GM18867 (cell line): ENCODE data around the gene UBE3C.
"Not testable (repeated sequence)": the region's sequence is repeated elsewhere in the genome, so short reads cannot be mapped to it uniquely, and the experiment has no call there.

Experiments
- ATAC-seq: cut with Tn5 transposase; IDR thresholded peaks from one replicate; pipeline ENCODE4 v1.9.1; 2021; ENCODE audit warnings: mild to moderate bottlenecking, moderate library complexity; ENCODE audit not compliant: unreplicated experiment

UBE3C gene

DNA sequence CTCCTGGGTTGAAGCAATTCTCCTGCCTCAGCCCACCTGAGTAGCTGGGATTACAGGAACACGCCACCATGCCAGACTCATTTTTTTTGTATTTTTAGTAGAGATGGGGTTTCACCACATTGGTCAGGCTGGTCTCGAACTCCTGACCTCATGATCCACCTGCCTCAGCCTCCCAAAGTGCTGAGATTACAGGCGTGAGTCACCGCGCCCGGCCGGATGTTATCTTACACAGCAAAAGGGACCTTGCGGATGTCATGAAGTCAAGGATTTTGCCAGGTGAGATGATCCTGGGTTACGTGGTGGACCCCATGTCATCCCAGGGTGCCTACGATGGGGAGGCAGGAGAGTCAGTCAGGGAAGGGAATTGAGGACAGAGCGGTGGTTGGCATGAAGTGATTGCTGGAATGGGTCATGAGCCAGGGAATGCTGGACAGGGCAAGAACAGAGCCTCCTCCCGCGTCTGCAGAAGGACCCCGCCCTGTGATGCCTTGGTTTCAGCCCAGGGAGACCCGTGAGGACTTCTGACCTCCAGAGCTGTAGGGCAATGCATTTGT lies 8.7 kb upstream of the UBE3C start:
- no peak for ATAC-seq

DNA sequence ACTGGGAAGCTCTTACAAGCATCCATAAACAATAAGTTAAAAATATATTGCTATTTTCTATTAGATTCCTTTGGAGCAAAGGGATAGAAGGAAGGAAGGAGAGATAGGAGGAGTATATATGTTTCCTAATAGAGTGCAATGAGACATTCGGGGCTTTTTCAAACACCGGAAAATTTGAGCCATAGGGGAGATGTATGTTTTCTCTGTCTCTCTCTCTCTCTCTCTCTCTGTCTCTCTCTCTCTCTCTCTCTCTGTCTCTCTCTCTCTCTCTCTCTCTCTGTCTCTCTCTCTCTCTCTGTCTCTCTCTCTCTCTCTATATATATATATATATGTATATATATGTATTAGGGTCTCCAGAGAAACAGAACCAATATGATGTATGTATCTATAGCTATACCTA lies 7.9 kb upstream of the UBE3C start:
- not testable (repeated sequence) for ATAC-seq

DNA sequence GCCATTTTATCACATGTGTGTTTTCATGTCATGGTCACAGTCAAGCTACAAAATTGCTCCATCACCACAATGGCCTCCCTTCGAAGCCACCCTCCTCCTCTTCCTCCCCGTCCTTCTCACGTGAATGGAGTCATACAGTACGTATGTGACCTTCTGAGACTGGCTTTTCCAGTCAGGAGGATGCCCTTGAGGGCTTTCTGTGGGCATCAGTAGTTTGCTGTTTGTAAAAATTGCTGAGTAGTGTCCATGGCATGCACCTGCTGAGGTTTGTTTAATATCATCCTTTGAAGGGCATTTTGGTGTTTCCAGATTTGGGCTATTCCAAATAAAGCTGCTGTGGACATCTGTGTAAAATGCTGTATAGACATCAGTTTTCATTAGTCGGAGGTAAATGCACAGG lies 5.9 kb upstream of the UBE3C start:
- ATAC-seq, result no peak

DNA sequence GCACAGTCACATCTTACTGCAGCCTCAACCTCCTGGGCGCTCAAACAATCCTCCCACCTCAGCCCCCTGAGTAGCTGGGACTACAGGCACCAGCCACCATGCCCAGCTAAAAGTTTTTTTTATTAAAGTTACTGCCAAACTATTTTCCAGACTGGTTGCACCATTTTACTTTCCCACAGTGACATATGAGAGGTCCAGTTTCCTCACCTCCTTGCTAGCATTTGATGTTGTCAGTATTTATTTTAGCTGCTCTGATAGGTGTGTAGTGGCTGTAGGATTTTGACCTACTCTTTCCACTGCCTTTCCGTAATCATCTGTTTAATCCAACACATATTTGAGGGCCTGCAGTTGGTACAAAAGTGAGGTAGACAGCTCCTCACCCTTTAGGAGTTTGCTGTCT lies 5.4 kb upstream of the UBE3C start:
- no peak for ATAC-seq

DNA sequence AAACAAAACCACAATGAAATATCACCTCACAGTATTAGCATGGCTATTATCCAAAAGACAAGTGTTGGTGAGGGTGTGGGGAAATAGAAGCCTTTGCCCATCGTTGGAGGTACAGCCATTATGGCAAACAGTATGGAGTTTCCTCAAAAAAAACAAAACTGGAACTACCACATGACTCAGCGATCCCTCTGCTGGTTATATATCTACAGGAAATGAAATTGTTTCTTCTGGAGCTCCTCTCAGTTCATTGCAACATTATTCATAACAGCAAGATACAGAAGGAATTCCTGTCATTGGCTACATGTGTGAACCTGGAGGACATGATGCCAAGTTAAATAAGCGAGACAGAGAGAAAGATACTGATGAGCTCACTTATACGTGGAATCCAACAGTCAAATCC lies 2.4 kb upstream of the UBE3C start:
- no peak for ATAC-seq

DNA sequence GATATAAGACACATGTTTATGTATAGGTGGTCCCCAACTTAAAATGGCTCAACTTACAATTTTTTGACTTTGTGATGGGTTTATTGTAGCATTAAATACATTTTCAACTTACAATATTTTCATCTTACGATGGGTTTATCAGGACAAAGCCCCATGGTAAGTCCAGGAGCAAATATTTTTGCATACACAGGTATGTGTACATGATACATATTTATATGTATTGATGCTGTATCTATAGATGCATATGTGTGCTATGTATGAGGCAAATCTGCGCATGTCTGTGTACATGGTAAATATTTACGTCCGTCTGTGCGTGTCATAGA lies 664 bp upstream of the UBE3C start:
- no peak for ATAC-seq

DNA sequence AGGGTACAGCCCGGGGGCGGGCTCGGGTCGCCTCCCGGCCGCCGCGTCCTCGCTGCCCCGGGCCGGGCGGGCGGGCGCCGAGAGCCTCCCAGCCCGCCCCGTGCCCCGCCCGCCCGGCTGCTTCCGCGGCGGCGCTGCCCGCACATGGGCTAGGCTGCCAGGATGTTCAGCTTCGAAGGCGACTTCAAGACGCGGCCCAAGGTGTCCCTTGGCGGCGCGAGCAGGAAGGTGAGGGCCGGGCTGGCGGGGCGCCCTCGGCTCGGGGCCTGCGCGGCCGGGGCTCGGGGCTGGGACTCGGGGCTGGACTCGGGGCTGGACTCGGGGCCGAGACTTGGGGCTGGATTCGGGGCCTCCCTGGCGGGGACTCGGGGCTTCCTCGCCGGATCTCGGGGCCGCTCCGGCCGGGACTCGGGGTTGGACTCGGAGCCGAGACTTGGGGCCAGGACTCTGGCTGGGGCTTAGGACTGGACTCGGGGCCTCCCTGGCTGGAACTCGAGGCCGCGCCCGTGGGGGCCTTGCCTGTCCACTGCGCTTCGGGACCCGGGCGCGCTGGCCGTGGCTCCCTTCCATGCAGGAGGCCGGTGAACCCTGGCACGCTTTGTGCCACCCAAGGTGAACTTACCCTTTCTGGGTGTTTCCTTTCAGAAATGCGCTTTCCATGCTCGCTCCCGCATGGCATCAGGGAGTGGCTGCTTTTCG lies 534 bp downstream of the UBE3C start:
- ATAC-seq, result peak; percentile 56

DNA sequence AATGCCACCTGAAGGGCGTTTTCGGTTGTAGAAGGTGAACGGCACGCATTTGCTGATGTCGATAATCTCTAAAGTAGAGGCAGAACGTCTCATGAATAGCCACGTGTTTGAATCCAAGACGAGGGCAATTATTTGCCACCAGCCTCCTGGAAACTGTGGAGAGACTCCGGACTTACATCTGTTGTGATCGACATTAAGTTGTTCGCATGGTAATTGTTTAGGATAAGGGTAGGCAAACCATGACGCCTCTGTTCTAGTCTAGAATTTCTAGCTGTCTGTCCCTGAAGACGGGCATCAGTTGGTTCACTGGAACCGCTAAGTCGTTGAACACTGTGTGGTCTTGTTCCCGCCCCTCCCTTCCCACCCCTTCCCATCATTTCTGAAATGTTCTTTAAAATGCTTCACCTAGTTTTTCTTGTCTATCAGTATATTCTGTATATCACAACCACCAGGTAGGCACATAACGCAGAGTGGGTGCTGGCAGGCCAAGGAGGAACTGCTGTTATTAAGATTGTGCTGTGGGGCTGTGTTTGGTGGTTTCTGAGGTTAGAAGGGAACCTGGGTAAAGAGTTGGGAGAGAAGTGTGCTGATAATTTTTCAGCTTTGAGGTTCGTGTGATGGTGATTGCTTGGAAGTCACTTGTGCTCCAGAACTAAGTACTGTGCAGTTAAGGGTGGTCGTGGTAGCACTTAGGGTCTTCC lies 1.2 kb downstream of the UBE3C start:
- ATAC-seq, result no peak

DNA sequence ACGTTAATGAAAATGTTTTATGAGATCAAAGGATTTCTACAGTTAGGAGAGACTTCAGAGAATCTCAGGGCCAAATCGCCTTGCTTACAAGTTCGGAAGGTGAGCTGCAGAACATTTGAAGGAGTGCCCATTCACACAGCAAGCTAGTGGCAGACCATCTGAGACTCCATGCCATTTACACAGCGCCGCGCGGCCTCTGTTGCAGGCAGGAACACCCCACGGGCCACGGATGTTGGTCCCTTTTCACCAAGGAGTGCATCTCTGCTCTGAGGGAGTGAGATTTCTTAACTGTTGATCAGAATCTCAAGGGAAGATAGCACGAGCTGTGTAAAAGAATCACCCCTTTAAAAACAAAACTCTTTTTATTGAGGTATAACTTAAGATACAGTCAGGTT lies 1.8 kb downstream of the UBE3C start:
- ATAC-seq, result no peak

DNA sequence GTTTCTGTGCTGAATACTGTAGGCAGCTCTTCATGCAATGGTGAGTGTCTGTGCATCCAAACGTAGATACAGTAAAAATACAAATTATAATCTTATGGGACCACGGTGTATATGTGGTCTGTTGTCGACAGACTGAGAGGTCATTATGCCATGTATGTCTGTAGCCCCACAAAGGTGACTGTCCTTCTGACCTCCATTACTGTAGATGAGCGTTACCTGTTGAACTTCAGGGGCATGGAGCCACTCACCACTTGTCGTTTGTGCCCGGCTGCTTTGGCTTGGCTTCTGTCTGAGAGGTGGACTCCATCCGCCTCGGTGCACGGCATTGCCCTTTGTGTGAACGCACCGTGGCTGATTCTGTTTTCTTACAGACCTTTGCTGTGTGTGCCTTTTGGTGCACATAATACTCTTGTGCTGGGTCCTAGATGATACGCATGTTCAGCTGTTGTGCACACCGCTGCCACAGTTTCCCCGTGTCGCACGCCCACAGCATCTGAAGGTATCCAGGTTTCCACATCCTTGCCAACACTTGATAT lies 2.9 kb downstream of the UBE3C start:
- ATAC-seq, result no peak

DNA sequence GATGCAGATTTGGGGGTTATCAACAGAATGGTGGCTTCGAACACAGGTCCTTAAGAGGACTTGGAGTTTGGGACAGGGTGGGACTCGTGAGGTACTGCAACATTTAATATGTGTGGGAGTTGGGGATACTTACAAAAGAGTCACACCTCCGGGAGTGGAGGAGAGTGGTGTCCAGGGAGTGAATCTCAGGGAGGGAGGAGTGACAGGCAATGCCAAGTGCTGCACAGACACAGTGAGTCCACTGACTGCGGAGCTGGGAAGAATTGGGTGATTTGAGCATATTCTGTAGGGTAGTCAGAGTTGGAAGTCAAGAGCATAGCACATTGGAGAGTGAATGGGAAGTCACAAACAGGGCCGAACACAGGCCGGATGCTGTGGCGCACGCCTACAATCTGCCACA lies 5.1 kb downstream of the UBE3C start:
- ATAC-seq, result no peak

DNA sequence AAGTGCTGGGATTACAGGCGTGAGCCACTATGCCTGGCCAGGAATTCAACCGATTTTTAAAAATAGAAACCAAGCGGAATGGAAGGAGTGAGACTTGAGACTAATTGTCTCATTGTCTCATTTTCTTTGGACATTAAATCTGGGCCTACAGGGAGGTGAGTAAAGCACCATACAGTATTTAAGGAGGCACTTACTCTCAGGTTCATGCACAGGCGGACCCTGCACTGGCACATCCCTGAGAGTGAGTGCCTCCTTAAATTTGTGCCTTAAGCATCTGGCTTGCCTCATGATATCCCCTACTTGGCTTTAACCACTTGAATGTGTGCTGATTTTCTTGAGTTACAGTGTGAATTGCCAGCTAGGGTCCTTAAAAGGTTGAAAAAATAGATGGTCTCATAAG lies 10.6 kb downstream of the UBE3C start:
- no peak for ATAC-seq

DNA sequence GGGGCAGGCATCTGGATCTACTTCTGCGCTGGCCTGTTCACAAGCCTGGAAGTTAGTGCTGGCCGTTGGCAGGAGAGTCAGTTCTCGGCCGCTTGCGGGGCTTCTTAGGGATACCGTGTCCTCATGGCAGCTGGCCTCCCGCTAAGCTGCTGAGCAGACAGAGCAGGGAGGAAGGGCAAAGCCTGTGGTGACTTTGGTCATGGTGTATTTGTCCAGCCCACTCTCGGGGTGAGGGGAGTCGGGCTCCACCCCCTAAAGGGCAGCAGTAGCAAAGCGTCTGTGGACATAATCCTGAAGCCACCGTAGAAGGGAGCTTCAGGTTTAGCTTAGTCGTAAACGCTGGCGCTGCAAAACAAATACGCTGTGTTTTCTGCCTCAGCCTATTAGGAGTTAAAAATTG lies 12.2 kb downstream of the UBE3C start:
- ATAC-seq, result no peak

DNA sequence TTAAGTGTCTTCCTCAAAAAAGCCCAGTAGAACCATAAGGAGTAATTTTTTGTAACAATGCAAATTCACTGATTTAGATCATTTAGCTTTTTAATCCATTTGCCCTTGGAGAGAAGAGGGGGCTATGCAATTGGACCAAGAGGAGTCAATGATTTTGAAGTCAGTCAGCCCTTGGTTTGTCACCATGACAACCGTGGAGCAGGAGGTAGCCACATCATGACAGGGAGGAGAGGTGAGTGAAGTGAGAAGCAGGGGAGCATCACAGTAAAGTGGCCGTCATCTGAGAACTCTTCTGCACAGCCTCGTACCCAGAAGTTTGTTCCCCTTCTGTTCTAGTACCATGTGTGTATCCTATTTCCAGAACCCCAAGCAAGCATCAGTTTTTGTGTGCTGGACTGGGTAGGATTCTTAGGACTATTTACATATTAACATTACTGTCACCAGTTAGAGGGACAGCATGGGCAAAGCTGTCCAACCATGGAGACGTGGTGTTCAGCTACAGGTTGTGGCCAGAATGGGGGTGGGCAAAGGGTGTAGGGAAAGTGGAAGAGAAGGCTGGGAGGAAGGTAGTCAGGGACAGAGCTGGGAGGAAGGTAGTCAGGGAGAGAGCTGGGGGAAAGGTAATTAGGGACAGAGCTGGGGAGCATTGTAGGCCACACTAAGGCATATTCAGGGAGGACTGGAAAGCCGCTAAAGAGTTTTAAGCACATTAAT lies 13.1 kb downstream of the UBE3C start:
- no peak for ATAC-seq

DNA sequence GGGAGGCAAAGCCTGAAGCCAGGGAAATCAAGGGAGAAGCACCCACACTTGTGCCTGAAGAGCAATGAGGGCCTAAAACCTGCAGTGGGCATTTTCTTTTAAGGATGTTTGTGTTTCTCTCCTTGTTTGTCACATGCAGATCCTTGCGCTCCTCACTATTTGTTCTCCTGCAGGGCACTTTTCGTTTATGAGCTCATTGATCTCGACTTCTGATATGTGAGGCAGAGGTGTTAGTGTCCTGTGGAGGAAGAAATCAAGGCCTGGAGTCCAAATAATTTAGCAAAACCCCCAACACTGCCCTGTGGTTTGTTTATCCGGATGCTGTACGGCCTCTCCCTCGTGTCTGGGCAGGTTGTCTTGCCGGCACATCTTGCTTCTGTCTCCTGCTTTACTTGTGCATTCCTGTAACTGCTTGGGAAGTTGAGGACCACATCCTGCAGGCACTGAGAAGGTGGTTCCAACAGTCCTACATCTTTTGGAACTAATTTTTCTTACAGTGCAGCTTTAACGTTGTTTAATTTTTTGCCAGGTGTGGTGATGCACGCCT lies 13.7 kb downstream of the UBE3C start:
- no peak for ATAC-seq

DNA sequence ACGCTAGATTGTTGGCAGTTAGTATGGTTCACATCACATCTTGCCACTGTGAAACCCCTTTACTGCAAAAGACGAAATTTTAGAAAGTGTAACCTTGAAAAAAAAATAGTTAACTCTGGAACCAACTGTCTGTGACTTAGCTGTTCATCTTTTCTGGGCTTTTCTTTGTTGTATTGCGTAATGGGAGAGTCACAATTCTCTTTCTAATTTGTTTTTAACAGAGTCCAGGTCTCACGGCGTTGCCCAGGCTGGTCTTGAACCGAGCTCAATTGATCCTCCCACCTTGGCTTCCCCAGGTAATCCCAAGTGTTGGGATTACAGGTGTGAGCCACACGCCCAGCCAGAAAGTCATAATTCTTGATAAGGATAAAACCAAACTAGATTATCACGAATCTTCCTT lies 14.5 kb downstream of the UBE3C start:
- ATAC-seq, result no peak

DNA sequence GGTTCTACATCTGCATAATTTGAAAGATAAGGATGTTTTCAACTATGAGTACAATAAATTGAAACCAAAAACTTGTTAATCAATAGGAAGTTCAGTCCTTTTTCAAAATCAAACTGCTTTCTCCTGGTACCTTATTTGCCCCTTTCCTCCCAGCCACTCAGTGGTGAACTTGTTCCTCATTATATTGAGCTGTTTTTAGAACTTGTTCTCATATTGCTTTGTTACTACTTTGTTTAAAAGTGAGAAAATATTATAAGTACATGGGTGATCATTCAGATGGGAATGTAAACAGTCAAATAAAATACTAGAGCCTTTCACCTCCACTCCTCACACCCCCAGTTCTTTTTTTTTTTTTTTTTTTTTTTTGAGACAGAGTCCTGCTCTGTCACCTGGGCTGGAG lies 17.2 kb downstream of the UBE3C start:
- ATAC-seq, result no peak

DNA sequence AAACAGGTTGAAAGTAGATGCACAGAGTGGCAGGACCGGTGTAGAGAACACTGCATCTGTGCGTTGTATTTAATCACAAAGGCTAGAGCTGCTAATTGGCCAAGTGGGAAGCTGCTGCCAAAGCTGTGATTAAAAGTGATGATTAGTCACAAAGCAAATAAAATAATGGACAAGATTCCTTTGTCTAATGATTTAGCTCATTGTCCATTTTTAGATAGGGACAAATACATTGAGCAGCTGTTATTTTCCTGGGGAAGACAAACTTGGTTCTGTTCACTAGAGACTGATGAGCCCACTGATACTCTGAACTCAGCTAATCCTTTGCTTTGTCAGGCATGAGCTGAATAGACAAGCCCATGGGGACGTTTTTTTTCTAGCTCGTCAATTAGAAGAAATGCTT lies 19.7 kb downstream of the UBE3C start:
- no peak for ATAC-seq

DNA sequence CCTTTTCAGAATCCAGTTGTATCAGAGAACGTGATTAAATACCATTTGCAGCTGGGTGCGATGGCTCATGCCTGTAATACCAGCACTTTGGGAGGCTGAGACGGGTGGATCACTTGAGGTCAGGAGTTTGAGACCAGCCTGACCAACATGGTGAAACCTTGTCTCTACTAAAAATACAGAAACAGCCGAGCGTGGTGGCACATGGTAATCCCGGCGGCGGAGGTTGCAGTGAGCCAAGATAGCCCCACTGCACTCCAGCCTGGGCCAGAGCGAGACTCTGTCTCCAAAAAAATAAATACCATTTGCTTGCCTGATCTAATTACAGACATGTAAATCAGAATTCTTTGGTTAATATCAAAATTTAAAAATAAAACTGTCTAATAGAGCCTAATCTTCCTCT lies 20.8 kb downstream of the UBE3C start:
- ATAC-seq, result not testable (repeated sequence)

DNA sequence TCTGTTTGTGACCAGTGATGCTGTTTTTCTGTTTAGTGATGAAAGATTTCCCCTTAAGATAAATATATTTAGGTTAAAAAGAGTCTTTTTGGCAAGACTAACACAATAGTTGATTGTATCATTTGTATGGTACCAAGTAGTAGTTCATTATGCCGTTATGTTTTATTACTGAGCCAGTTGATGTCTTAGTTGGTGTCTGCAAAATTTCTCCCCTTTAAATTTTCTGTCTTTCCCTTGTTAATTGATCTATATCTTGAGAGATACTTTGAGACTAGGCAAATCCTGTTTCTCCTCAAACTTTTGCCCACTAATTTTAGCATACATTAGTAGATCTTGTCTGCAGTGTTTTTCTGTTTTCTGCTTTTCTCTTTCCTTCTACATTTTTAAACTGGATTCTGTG lies 21.7 kb downstream of the UBE3C start:
- ATAC-seq, result no peak

DNA sequence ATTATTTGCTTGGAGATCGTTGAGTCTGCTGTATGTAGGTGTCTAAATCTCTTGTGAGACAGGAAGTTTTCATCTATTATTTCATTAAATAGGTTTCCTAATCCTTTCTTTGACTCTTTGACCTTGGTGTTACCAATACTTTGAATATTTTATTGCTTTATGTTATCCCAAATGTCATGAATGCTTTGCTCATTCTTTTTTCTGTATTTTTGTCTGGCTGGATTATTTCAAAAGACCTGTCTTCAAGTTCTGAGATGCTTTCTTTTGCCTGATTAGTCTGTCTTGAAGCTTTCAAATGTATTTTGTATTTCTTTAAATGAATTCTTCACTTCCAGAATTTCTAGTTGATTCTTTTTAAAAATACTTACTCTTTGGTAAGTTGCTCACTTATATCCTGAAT lies 27.3 kb downstream of the UBE3C start:
- no peak for ATAC-seq

DNA sequence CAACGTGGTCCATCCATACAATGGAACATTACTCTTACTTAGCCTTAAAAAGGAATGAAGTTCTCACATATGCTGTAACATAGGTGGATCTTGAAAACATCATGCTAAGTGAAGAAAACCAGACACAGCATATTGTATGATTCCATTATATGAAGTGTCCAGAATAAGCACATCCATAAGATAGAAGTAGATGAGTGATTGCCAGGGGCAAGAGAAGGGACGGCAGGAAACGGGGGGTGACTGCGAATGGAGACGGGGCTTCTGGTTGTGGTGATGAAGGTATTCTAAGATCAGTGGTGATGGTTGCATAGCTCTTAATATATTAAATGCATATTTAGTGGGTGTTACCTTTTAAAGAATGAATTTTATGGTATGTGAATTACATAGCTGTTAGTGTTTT lies 29.8 kb downstream of the UBE3C start:
- no peak for ATAC-seq
